Measurements from ENCODE around the gene LRRN2. TPM values are rescaled to one million over a fixed set of nuclear protein-coding genes. Genes with fewer than 3 reads are reported as not detected.

Gene LRRN2
- total RNA-seq, 1 donor from 2014 or later = 4.9 TPM

- Histone ChIP-seq H3K9me3 (ENCODE audit: insufficient read depth, low read depth, low read length) (no peaks in the 10 kb centered on the region), H3K36me3 (ENCODE audit: insufficient read depth, low read length) (no peaks in the 10 kb centered on the region), H3K4me2 (ENCODE audit: low read length) (no peak overlapping the region), H3K27me3 (ENCODE audit: insufficient read depth, low read length) (peaks cover 44% of the 10 kb centered on the region), H2AFZ (ENCODE audit: low read depth, low read length) (no peak overlapping the region), H3K79me2 (ENCODE audit: insufficient read depth, low read length) (no peaks in the 10 kb centered on the region), H3K4me1 (ENCODE audit: insufficient read depth, low read length) (no peaks in the 10 kb centered on the region), H3K27ac (ENCODE audit: low read depth, low read length) (no peak overlapping the region), H3K4me3 (ENCODE audit: insufficient read depth, low read depth, low read length) (no peak overlapping the region), H3K9ac (ENCODE audit: low read length) (no peak overlapping the region), H4K20me1 (ENCODE audit: insufficient read depth, low read length) (peaks cover 4% of the 10 kb centered on the region)
- no peaks in the 10 kb centered on the region for H3K9me3 Mint-ChIP-seq (ENCODE audit: unreplicated experiment)
- no peak overlapping the region for H3K27ac Mint-ChIP-seq (ENCODE audit: unreplicated experiment)
- no peak for TF ChIP-seq EZH2 (IDR thresholded peaks at IDR 0.05; ENCODE audit: insufficient read depth, low read length)
- no peak for TF ChIP-seq CTCF (IDR thresholded peaks at IDR 0.05; ENCODE audit: insufficient read depth, low read depth, low read length)
- no peak overlapping the region for H3K4me3 Mint-ChIP-seq (ENCODE audit: unreplicated experiment)
- H3K27me3 Mint-ChIP-seq (ENCODE audit: low read depth, unreplicated experiment) = peaks cover 73% of the 10 kb centered on the region
- DNase-seq (ENCODE audit: low read depth) = no peak
- no peaks in the 10 kb centered on the region for H3K4me1 Mint-ChIP-seq (ENCODE audit: low read depth, unreplicated experiment)
- peaks cover 2% of the 10 kb centered on the region for H3K36me3 Mint-ChIP-seq (ENCODE audit: low read depth, unreplicated experiment)
- no peak for FAIRE-seq
These were observed 3.2 kb upstream of the LRRN2 start for GRCh38 chr1:204688776-204689175.

- H3K4me2 ChIP-seq (ENCODE audit: low read length) = no peak overlapping the region
- no peaks in the 10 kb centered on the region for H3K9me3 ChIP-seq (ENCODE audit: insufficient read depth, low read depth, low read length)
- H4K20me1 ChIP-seq (ENCODE audit: insufficient read depth, low read length) = peaks cover 4% of the 10 kb centered on the region
- Mint-ChIP-seq H3K4me1 (ENCODE audit: low read depth, unreplicated experiment) (no peaks in the 10 kb centered on the region), H3K4me3 (ENCODE audit: unreplicated experiment) (no peak overlapping the region), H3K36me3 (ENCODE audit: low read depth, unreplicated experiment) (peaks cover 2% of the 10 kb centered on the region), H3K9me3 (ENCODE audit: unreplicated experiment) (no peaks in the 10 kb centered on the region), H3K27ac (ENCODE audit: unreplicated experiment) (no peak overlapping the region), H3K27me3 (ENCODE audit: low read depth, unreplicated experiment) (peaks cover 77% of the 10 kb centered on the region)
- no peak for TF ChIP-seq EZH2 (IDR thresholded peaks at IDR 0.05; ENCODE audit: insufficient read depth, low read length)
- no peaks in the 10 kb centered on the region for H3K79me2 ChIP-seq (ENCODE audit: insufficient read depth, low read length)
- H3K4me1 ChIP-seq (ENCODE audit: insufficient read depth, low read length) = no peaks in the 10 kb centered on the region
- FAIRE-seq (no peak), DNase-seq (ENCODE audit: low read depth) (no peak)
- no peak overlapping the region for H3K4me3 ChIP-seq (ENCODE audit: insufficient read depth, low read depth, low read length)
- H3K27me3 ChIP-seq (ENCODE audit: insufficient read depth, low read length) = peaks cover 49% of the 10 kb centered on the region
- H3K27ac ChIP-seq (ENCODE audit: low read depth, low read length) = no peak overlapping the region
- no peaks in the 10 kb centered on the region for H3K36me3 ChIP-seq (ENCODE audit: insufficient read depth, low read length)
- no peak overlapping the region for H2AFZ ChIP-seq (ENCODE audit: low read depth, low read length)
- H3K9ac ChIP-seq (ENCODE audit: low read length) = no peak overlapping the region
These were observed 2.5 kb upstream of the LRRN2 start for GRCh38 chr1:204688007-204688406.

GRCh38 chr1:204684571-204685235 lies 835 bp downstream of the LRRN2 start:
- peaks cover 67% of the 10 kb centered on the region for H3K27me3 Mint-ChIP-seq (ENCODE audit: low read depth, unreplicated experiment)
- Histone ChIP-seq H3K4me1 (ENCODE audit: insufficient read depth, low read length) (no peaks in the 10 kb centered on the region), H3K36me3 (ENCODE audit: insufficient read depth, low read length) (no peaks in the 10 kb centered on the region), H3K9me3 (ENCODE audit: insufficient read depth, low read depth, low read length) (no peaks in the 10 kb centered on the region), H2AFZ (ENCODE audit: low read depth, low read length) (peak overlapping the region; percentile 18), H3K4me3 (ENCODE audit: insufficient read depth, low read depth, low read length) (peak overlapping the region; percentile 28), H3K9ac (ENCODE audit: low read length) (no peak overlapping the region), H3K27ac (ENCODE audit: low read depth, low read length) (no peak overlapping the region), H3K79me2 (ENCODE audit: insufficient read depth, low read length) (no peaks in the 10 kb centered on the region), H3K27me3 (ENCODE audit: insufficient read depth, low read length) (peaks cover 58% of the 10 kb centered on the region), H3K4me2 (ENCODE audit: low read length) (peak overlapping the region; percentile 73), H4K20me1 (ENCODE audit: insufficient read depth, low read length) (peaks cover 4% of the 10 kb centered on the region)
- peaks cover 2% of the 10 kb centered on the region for H3K36me3 Mint-ChIP-seq (ENCODE audit: low read depth, unreplicated experiment)
- no peak for FAIRE-seq
- TF ChIP-seq CTCF (IDR thresholded peaks at IDR 0.05; ENCODE audit: insufficient read depth, low read depth, low read length) (no peak), EZH2 (IDR thresholded peaks at IDR 0.05; ENCODE audit: insufficient read depth, low read length) (peak; percentile 41)
- H3K4me1 Mint-ChIP-seq (ENCODE audit: low read depth, unreplicated experiment) = no peaks in the 10 kb centered on the region
- no peak for DNase-seq (ENCODE audit: low read depth)
- peak overlapping the region; percentile 58 for H3K27ac Mint-ChIP-seq (ENCODE audit: unreplicated experiment)
- H3K9me3 Mint-ChIP-seq (ENCODE audit: unreplicated experiment) = no peaks in the 10 kb centered on the region
- H3K4me3 Mint-ChIP-seq (ENCODE audit: unreplicated experiment) = peak overlapping the region; percentile 90

Data from astrocyte (in vitro differentiated cells and primary cell).